GM19023 (cell line): ENCODE results near the gene PTPRO.

Experiments used
- ATAC-seq: cut with Tn5 transposase; IDR thresholded peaks from one replicate; pipeline ENCODE4 v1.9.1; 2021; ENCODE audit warnings: mild to moderate bottlenecking, moderate library complexity; ENCODE audit not compliant: unreplicated experiment

The PTPRO gene

GRCh38 chr12:15634010-15634683 lies 311.8 kb downstream of the PTPRO start:
- ATAC-seq, result no peak

GRCh38 chr12:15636060-15636890 lies 314.0 kb downstream of the PTPRO start:
- no peak for ATAC-seq

DNA sequence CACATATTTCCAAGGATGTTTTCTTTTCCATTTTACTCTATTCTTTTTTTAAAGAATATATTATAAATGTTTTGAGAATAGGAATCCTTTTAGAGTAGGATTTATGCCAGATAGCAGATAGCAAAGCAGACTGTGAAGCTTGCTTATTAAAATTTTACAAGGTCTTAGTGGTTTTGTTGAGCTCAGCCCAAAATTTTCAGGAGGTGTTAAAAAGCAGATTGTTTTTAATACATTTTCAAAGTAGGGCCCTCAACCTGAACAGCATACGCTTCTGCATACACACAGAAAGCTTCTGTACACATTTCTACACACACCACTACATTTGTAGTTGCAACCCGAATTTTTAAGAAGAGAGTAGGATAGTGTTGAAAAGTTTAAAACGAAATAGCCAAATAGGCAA lies 315.9 kb downstream of the PTPRO start:
- no peak for ATAC-seq

GRCh38 chr12:15644700-15645099 lies 322.4 kb downstream of the PTPRO start:
- no peak for ATAC-seq

DNA sequence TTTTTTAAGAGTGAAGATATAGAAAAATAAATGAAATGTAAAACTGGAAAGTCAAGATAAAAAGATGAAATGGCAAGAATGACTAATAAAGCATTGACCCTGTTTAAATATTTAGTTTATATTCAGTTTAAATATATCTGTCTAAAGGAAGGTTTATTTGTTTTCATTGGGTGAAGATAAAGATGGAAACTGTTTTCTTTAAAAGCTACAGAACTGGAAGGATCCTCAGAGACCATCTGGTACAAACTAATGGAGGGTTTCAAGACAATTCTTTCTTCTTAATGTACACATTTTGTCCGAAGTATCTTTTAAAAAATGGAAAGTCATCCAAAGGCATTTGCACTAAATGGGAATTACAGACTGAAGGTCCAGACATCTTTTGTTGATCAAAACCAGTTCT lies 324.3 kb downstream of the PTPRO start:
- ATAC-seq, result no peak
